Stimulated activated CD4-positive, alpha-beta T cell treated with anti-CD3 and anti-CD28 coated beads, TNF-alpha, amount 100 ng/mL, for 48 hours (primary cell): ENCODE results near the gene CCDC78.
"Not testable (repeated sequence)": the region's sequence is repeated elsewhere in the genome, so short reads cannot be mapped to it uniquely, and the experiment has no call there.

Source experiments
- DNase-seq, 3 donors: peaks; one replicate each; pipeline ENCODE4 v3.0.0-alpha.2; 2020; ENCODE audit warnings: low read depth in 3 of 3

The CCDC78 gene

DNA sequence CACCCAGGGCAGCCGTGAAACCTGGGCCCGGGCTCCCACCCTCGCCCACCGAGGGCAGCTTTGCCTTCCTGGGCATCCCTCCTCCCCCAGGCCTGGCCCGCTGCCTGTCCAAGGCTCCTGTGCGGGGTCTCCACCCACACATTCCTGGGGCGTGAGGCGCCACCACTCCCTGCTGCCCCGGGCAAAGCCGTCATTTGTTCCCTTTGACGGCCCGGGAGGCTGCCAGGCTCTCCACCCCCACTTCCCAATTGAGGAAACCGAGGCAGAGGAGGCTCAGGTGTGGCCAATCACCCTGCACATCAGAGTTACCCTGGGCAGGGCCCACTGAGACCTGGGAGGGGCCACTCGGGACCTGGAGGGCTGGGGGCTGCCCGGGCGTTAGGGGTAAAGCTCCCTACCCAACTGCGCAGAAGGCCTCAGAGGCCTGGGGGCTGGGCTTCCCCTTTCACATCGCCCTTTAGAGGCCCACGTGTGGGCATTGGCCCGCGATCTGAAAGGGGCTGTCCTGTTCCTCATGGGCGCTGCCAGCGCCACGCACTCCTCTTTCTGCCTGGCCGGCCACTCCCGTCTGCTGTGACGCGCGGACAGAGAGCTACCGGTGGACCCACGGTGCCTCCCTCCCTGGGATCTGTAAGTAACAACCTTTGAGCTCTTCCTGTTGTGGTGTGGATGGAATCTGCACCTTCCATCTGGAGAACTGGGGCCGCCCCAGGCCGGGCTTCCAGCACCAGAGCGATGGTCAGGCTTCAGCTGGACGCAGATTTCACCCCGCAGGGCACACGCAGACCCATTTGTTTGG is 34.5 kb upstream of the CCDC78 start, which contains the start of gene MSLN:
TSS of gene MSLN (plus strand) at position 190 of the 799 bp plus-strand sequence. CDS start 1,947 bp downstream, outside the sequence.
- no peak for DNase-seq

DNA sequence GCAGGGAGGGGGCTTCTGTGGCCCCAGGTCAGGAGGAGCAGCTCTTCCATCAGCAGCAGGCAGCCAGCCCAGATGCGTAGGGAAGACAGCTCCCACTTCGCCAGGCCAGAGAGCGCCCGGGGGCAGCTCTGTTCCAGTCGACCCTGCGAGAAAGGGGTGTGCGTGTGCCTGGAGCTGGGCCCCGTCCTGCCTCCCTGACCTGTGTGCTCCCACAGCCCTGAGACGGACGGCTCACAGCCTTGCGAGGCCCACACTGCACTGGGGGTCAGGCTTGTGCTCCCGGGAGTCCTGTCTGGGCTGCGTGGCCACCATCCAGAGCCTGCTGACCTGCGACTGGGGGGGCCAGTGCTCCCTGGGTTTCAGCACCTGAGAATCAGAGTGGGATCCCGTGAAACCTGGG is 33.8 kb upstream of the CCDC78 start:
- DNase-seq, result no peak

DNA sequence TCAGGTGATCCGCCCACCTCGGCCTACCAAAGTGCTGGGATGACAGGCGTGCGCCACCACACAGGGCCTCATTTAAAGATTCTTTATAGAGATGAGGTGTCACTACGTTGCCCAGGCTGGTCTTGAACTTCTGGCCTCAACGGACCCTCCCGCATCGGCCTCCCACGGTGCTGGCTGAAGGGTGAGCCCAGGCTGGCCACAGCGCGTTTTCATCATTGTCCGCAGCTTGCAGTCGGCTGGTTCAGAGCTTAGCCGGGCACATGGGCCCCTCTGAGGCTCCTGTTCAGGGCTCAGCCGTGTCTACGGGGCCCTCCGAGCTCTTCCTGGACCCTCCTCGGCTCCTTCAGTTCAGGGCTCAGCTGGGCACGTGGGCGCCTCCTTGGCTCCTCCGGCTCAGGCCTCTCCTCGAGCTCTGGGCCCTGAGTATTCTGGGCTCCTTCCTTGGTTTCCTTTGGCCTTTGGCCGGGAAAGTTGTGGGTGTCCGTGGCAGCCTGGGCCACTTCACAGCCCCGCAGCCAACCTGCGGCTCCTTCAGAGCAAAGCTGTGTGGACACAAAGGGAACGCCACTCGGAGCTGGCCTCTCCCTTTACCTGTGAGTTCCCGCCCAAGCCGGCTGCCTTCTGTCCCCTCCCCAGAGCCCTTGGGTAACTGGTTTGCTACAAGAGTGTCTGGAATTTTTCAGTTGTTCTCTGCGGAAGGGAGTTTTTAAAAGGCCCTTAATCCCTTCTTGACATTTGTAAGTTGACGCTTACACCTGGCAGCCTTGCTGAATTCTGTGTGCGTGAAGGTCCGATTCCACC is 33.1 kb upstream of the CCDC78 start:
- DNase-seq, result no peak

DNA sequence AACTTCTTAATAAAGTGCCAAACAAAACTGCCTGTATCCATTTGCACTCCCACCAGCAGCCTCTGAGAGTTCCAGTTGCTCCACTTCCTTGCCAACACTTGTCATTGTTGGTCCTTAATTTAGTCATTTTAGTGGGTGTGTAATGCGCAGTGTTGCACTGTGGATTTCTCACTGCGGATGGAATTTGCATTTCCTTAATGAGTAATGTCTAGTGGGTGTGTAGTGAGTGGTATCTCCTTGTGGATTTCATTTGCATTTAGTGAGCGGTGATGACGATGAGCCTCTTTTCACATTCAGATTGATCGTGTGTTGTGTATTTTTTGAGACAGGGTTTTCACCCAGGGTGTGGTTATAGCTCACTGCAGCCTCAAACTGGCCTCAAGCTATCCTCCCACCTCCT is 30.2 kb upstream of the CCDC78 start:
- no peak for DNase-seq

DNA sequence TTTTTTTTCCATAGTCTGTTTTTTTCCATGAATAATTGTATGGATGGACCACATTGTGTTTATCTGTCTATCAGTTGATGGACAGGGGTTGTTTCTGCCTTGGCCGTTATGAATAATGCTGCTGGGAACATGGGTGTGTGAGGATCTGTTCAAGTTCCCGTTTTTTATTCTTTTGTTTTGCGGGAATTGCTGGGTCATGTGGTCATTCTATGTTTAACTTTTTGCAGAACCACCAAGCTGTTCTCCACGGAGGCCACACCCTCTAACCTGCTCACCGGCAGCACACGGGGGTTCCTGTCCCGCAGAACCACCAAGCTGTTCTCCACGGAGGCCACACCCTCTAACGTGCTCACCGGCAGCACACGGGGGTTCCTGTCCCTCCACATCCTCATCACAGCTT is 28.4 kb upstream of the CCDC78 start:
- no peak for DNase-seq

DNA sequence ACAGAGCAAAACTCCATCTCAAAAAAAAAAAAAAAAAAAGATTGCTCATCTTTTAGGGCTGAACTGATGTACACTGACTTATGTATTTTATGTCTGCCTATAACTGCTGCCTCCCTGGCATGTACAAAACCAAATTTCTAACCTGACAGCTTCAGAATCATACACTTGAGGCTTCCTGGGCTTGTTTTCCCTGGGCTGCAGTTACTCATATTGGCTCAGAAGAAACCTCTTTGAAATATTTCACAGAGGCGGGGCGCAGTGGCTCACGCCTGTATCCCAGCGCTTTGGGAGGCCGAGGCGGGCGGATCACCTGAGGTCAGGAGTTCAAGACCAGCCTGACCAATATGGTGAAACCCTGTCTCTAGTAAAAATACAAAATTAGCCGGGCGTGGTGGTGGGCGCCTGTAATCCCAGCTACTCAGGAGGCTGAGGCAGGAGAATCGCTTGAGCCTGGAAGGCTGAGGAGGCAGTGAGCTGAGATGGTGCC is 27.9 kb upstream of the CCDC78 start:
- not testable (repeated sequence) for DNase-seq

DNA sequence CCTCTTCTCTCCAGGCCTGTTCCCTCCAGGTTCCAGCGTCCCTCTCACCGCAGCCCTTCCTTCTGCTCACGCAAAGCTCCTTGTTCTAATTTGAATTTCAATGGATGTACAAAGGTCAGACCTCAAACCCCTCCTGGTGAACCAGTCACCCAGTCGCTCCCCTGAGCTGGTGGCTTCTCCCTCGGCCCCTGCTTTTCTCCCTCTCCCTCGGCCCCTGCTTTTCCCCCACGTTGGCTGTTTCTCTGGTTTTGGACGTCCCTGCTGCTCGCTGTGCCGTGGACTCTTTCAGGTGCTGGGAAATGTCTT is 25.7 kb upstream of the CCDC78 start:
- no peak for DNase-seq

DNA sequence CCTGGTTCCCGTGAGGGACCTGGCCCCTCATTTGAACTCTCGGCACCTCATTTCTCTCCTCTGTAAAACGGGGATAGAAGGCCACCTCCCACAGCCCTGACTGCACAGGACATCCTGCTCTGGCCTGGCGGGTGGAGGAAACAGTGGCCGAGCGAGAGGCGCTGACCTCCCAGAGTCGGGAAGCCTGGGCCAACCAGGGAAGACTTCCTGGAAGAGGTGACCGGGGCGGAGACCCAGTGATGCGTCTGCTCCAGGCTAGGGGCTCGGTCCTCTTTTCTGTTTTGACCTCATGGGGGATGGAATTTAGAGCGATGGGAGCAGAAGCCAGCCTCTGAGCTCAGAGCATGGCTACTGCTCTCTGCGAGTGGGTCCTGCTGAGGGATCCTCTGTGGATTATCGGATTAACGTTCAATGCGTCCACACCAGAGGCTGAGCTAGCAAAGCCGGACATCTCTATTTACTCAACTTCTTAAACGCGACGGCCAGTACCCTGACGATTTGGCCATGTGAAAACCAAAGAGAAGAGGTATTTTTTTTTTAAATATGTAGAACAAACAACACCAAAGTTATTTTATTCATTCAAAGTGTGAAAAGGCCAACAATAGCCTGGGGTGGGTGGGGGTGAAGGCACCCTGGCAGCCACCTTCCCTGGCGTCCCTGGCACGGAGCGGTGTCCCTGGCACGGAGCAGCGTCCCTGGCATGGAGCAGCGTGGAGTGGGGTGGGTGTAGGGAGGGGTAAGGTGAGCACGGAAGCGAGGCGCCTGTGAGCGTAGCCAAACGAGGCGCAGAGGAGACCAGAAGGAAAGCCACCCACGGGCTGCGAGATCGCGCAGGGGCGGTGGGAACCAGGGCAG is 25.1 kb upstream of the CCDC78 start:
- DNase-seq, result no peak

DNA sequence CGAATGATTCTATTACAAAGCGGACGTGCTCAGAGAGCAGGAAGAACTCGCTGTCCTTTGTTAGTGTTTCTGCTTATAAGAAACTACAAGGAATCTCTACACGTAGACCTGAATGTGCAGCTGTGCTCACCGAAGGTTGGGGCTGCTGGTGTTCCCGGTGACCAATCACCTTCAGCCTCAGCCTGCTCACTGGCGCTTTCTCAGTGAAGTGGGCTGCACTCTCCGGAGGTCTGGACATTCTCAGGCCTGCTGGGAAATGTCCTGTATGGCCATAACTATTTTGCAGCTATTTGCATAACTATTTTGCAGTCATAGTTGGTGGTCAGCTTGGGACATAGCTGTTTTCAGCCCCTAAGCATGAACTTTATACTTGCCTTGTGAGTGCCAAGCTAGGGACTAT is 24.2 kb upstream of the CCDC78 start:
- no peak for DNase-seq

DNA sequence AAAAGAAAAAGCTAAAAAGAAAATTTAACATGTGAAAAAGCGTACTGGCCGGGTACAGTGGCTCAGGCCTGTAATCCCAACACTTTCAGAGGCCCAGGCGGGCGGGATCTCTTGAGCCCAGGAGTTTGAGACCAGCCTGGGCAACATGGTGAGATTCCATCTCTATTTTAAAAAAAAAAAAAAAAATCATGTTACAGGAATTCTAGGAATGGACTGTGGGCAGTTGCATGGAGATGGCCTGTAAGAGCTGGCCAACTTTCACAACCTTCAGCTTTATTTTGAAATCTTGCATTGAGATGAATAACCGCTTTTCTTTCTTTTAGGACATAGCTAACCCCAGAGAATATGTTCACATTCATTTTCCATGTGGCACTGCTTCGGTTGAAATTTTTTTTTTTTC is 22.8 kb upstream of the CCDC78 start:
- no peak for DNase-seq

DNA sequence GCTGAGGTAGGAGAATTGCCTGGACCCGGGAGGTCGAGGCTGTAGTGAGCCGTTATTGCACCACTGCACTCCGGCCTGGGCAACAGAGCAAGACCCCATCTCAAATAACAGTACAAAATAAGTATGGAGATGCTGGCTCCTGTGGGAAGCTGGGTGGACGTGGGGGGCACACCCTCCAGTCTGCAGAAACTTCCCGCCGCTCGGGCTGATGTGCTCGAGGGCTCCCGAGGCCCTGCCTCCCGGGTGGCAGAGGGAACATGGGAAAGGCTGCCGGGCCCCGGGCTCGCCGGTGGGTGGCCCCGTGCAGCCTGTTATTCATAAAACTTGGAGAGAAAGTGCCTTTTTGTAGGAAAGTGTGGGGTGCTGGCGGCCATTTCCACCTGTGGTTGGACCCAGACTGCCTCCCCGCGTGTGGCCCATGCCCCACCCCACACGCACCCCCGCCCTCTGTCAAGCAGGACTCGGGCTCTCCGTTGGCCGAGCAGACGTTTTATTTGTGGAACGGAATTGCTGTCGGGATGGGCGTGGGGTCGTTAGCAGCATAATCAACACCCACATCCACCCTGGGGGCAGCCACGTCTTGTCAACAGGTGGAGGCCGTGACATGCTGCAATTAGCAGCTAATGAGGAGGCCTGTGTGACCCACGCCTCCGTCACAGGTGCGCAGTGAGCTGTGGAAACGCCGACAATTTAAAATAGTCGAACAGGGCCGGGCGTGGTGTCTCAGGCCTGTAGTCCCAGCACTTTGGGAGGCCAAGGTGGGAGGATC is 21.9 kb upstream of the CCDC78 start:
- DNase-seq, result no peak

DNA sequence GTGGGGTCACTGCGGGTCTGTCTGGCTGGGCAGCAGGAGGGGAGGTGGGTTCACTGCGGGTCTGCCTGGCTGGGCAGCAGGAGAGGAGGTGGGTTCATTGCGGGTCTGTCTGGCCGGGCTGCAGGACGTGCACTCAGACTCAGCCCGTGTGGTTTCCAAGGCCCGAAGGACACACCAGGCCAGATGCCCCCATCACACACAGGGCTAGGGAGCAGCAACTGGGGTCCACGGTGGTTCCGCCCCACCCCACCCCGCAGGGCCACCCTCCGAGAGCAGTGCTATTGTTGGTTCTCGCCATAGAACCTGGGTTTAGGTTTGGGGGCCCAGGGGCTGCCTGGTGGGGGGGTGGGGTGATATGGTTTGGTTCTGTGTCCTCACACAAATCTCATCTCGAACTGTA is 20.4 kb upstream of the CCDC78 start:
- no peak for DNase-seq

DNA sequence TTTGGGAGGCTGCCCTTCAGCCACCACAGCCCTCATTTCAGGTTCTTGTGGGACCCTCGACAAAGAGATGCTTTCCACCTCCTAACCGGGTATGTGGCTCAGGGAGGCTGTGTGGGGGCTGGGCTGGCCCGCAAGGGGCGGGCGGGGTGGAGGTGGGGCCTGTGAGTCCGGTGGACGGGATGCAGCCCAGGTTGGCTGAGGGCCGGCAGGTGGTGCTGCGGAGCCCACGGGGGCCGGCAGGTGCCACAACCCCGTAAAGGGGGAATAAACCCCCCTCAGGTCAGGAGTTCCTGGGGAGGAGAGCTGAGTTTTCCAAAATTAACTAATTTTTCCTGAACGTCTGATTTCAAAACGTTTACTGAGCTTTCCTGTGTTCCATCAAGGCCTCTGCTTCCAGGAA is 19.5 kb upstream of the CCDC78 start:
- no peak for DNase-seq

DNA sequence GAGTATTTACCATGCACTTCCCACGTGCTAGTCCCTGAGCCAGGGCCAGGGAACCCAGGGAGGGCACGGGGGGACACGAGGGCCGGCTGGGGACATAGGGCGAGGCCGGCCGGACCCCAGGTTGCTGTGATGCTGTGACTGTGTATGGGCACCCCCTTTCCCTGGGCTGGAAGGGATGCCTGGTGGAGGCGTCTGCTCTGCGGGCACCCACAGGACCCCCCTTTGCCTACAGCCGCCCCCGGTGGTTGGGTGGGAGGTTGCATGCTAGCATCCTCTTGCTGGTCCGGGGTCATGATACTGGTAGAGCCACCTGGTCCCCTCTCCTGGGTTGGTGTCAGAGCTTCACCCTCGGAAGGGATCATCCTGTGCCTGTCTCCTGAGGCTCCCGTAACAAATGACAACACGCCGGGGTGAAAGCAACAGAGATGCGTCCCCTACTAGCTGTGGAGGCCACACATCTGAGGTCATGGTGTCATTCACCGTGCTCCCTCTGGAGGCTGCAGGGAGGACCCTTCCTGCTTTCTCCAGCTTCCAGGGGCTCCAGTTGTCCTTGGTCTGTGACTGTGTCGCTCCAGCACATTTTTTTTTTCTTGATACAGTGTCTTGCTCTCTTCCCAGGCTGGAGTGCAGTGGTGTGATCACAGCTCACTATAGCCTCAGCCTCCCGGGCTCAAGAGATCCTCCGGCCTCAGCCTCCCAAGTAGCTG is 17.7 kb upstream of the CCDC78 start:
- no peak for DNase-seq

DNA sequence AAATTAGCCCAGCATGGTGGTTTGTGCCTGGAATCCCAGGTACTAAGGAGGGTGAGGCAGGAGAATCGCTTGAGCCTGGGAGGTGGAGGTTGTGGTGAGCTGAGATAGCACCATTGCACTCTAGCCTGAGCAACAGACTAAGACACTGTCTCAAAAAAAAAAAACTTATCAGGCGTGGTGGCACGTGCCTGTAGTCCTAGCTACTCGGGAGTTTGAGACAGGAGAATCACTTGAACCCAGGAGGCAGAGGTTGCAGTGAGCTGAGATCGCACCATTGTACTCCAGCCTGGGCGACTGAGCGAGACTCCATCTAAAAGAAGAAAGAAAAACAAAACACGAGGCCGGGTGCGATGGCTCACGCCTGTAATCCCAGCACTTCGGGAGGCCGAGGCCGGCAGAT is 16.7 kb upstream of the CCDC78 start:
- not testable (repeated sequence) for DNase-seq

DNA sequence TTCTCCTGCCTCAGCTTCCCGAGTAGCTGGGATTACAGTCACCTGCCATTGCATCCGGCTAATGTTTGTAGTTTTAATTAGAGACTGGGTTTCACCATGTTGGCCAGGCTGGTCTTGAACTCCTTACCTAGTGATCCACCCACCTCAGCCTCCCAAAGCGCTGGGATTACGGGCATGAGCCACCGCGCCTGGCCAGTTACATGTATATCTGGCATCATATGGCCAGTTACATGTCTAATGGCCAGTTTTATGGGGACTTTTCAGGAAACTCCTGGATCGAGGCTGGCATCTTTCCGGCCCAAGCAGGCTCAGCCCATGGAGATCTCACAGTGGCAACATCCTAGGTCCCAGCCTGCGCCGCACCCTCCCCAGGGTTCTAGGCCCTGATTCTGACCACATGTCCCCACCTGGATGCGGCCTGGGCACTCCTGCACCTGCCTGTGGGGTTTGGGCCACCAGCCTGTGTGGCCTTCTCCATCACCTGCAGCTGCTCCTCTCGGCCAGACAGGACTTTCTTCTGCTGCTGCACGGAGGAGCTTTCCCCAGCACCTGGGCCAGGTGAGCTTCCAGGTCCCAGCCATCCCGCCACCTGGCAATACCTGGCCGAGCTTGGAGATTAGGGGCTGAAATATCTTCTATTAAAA is 15.9 kb upstream of the CCDC78 start:
- DNase-seq, result no peak

DNA sequence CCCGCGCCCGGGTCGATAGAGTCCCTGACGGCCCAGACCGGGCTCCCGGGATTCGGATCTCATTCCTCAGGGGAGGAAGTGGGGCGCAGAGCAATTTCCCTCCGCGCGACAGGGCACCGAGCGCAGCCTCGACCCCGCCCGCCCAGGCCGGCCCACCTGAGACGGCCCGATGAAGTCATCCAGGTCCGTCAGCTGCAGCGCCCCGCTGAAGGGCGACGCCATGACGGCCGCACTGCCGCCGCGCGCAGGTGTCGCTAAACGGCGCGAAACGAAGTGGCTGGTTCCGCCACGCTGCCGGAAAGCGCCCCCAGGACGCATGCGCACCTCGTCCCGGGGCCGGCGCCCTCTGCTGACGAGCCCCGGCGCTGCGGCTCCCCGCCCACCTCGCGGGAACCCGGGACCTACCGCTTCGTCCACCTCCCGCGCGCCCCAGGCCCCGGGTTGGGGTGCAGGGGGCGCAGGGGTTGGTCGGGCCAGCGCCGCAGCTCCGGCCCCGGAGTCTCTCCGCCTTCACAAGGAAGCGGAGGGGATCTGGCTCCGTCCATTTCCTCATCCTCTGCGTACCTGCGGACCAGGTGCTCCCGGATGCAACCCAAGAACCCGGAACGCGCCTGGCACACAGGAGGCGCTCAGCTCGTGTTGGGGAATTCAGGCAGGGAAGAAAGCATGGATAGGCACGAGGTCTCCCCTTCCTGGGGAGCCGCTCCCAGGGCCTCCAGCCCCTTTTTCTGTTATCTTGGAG is 14.7 kb upstream of the CCDC78 start, which contains the start of gene CIAO3:
TSS of gene CIAO3 (minus strand) at position 234 of the 742 bp plus-strand sequence. CDS start at position 222, 12 bp downstream.
- DNase-seq, result peak; percentile 86 to 90 (median 88)

DNA sequence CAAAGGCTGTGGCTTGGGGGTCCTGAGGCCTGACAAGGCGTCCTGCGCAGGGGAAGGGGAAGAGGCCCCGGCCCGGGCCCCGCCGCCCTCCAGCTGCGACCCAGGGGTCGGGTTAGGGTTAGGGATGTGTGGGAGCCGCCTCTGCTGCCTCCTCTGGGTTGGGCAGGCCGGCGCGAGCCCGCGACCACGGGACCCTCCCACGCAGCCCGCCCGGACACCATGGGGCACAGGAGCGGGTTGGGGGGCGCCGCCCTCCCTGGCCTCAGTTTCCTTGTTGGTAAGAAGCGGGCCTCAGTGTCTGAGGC is 14.2 kb upstream of the CCDC78 start:
- no peak for DNase-seq
